Psoas muscle (tissue), 8 donors: Measurements from ENCODE around the gene PCDHGA4. TPM values are rescaled to one million over a fixed set of nuclear protein-coding genes. Genes with fewer than 3 reads are reported as not detected.
"Not testable (repeated sequence)": the region's sequence is repeated elsewhere in the genome, so short reads cannot be mapped to it uniquely, and the experiment has no call there.

ENCODE experiments used
- ATAC-seq, 4 donors: fragments of 200-7000 bp; cut with Tn5 transposase; one replicate each; pipeline ENCODE4 v1.9.1; 2020; ENCODE audit warnings: moderate library complexity in 3 of 4, mild to moderate bottlenecking in 2 of 4
- DNase-seq, 2 donors: peaks; one replicate each; pipeline ENCODE4 v3.0.0-alpha.2; 2020
- H3K27ac ChIP-seq: fragments of 200-600 bp; one replicate; pipeline ENCODE4 v1.8.0; 2022
- H3K27me3 ChIP-seq, 3 donors: fragments of 200-600 bp in 1 of 3; one replicate each; pipeline versions ENCODE4 v1.6.1 to v1.8.0; 2013 to 2022; ENCODE audit warnings: low read length in 2 of 3, mild to moderate bottlenecking in 2 of 3, moderate library complexity in 1 of 3; ENCODE audit not compliant: insufficient read depth in 3 of 3
- H3K36me3 ChIP-seq, 2 donors: fragments of 200-600 bp in 1 of 2; one replicate each; pipeline versions ENCODE4 v1.6.1 to v1.8.0; 2013 to 2022; ENCODE audit warnings: low read depth in 1 of 2, mild to moderate bottlenecking in 1 of 2, moderate library complexity in 1 of 2; ENCODE audit not compliant: insufficient read depth in 1 of 2
- H3K4me1 ChIP-seq: fragments of 200-600 bp; one replicate; pipeline ENCODE4 v1.8.0; 2022
- H3K4me3 ChIP-seq: fragments of 200-600 bp; one replicate; pipeline ENCODE4 v1.8.0; 2022; ENCODE audit warnings: mild to moderate bottlenecking
- H3K9me3 ChIP-seq: fragments of 200-600 bp; one replicate; pipeline ENCODE4 v1.8.0; 2022
- WGBS, 3 donors: extraction: QIAGEN DNeasy Blood & Tissue Kit; methylation state at CpG; one replicate each; pipeline versions ENCODE4 v1.1.6 to v1.1.7; 2013; 5-methylcytosine and 5-hydroxymethylcytosine counted together
- intact Hi-C, 2 donors: fragments of 100-400 bp; cut with DNase I; formaldehyde crosslinking; loops; one replicate each; pipeline versions ENCODE4 v1.11.0 to v1.14.2; 2022
- polyA plus RNA-seq, 3 donors: library from polyadenylated mRNA; stranded (reverse); fragments of 200-250 nt; gene quantifications; one replicate each; pipeline ENCODE4 v1.2.3, GENCODE V29; 2013
- total RNA-seq, 4 donors: library from RNA; stranded (reverse); fragmentation: NEBNext Ultra II Directional in 2 of 4; extraction: Animal tissue kit (Norgen Biotek cat#: 25700) in 2 of 4; gene quantifications; one replicate each; pipeline versions ENCODE4 v1.2.1 to v1.2.4, GENCODE V29; 2021 to 2023
- TF ChIP-seq, protein P1 (sequence below): fragments of 200-600 bp; IDR thresholded peaks from one replicate; pipeline ENCODE4 v1.8.0; 2022; ENCODE audit warnings: antibody characterized with exemption
- donor health status: healthy with polysubstance abuse.
- donor health status: DM: no; HTN: no; CAD: no; lungs with moderate emphysema.
- donor health status: Bipolar disorder and iron deficiency.
- donor health status: healthy.
- donor health status: DM: yes; HTN: yes; CAD: no.
- donor health status: DM: no; HTN: no; CAD: no.
- donor health status: DM: no; HTN: no; CAD: no.
- donor health status: DM: yes; HTN: yes; CAD: no.

PCDHGA4 gene
- total and polyA plus RNA-seq, 7 donors = 0.14 to 2.4 (median 0.84) TPM

DNA sequence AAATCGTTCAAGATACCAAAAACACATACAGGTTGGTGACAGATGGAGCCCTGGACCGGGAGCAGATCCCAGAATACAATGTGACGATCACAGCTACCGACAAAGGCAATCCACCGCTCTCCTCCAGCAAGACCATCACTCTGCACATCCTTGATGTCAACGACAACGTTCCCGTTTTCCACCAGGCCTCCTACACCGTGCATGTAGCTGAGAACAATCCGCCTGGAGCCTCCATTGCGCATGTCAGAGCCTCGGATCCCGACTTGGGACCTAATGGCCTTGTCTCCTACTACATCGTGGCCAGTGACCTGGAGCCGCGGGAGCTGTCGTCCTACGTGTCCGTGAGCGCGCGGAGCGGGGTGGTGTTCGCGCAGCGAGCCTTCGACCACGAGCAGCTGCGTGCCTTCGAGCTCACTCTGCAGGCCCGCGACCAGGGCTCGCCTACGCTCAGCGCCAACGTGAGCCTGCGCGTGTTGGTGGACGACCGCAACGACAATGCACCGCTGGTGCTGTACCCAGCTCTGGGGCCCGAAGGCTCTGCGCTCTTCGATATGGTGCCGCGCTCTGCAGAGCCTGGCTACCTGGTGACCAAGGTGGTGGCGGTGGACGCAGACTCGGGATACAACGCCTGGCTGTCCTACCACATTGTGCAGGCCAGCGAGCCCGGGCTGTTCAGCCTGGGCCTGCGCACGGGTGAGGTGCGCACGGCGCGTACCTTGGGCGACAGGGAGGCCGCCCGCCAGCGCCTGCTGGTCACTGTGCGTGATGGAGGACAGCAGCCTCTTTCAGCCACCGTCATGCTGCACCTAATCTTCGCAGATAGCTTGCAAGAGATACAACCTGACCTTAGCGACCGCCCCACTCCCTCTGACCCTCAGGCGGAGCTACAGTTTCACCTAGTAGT, 17.0 kb downstream of the PCDHGA4 start:
- H3K36me3 ChIP-seq = no peaks in the 10 kb centered on the region
- intact Hi-C loops = no loop called here
- 38 to 42% (median 39%) methylated on average over 69 of the region's 69 CpGs for WGBS, 3 donors
- H3K4me1 ChIP-seq = no peaks in the 10 kb centered on the region
- H3K27me3 ChIP-seq = peaks cover 0 to 52% (median 17%) of the 10 kb centered on the region in 3 donors
- H3K9me3 ChIP-seq = peaks cover 11% of the 10 kb centered on the region
- ATAC-seq (no peak), DNase-seq (no peak)
- no peak overlapping the region for H3K27ac ChIP-seq
- TF ChIP-seq, protein P1, sequence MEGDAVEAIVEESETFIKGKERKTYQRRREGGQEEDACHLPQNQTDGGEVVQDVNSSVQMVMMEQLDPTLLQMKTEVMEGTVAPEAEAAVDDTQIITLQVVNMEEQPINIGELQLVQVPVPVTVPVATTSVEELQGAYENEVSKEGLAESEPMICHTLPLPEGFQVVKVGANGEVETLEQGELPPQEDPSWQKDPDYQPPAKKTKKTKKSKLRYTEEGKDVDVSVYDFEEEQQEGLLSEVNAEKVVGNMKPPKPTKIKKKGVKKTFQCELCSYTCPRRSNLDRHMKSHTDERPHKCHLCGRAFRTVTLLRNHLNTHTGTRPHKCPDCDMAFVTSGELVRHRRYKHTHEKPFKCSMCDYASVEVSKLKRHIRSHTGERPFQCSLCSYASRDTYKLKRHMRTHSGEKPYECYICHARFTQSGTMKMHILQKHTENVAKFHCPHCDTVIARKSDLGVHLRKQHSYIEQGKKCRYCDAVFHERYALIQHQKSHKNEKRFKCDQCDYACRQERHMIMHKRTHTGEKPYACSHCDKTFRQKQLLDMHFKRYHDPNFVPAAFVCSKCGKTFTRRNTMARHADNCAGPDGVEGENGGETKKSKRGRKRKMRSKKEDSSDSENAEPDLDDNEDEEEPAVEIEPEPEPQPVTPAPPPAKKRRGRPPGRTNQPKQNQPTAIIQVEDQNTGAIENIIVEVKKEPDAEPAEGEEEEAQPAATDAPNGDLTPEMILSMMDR = no peak
- H3K4me3 ChIP-seq = no peak overlapping the region

- TF ChIP-seq, protein P1 = peak; percentile 36
- Histone ChIP-seq H3K4me1 (no peaks in the 10 kb centered on the region), H3K4me3 (peak within 1 kb of the TSS; percentile 52), H3K27me3 (peaks cover 0 to 46% (median 17%) of the 10 kb centered on the region in 3 donors), H3K27ac (no peak within 1 kb of the TSS), H3K9me3 (peaks cover 16% of the 10 kb centered on the region), H3K36me3 (no peaks in the 10 kb centered on the region)
- ATAC-seq (peak in 3 of 4 donors; percentile 64 to 72 (median 68)), DNase-seq (no peak)
- 17 to 18% (median 17%) methylated on average over 27 of the region's 27 CpGs for WGBS, 3 donors
- intact Hi-C loops = no loop called here
Observed at GRCh38 chr5:141373673-141374317, 19.0 kb downstream of the PCDHGA4 start, which contains the start of gene PCDHGA6. Gene PCDHGA6, plus strand, starts transcription at chr5:141373891. Its CDS starts 193 bp downstream, at chr5:141374084.

GRCh38 chr5:141374627-141375026, 19.8 kb downstream of the PCDHGA4 start:
- ATAC-seq (no peak), DNase-seq (no peak)
- Histone ChIP-seq H3K36me3 (no peaks in the 10 kb centered on the region), H3K27ac (no peak overlapping the region), H3K9me3 (peaks cover 16% of the 10 kb centered on the region), H3K27me3 (peaks cover 0 to 42% (median 17%) of the 10 kb centered on the region in 3 donors), H3K4me3 (peak overlapping the region; percentile 52), H3K4me1 (no peaks in the 10 kb centered on the region)
- 55 to 68% (median 60%) methylated on average over 14 of the region's 14 CpGs for WGBS, 3 donors
- TF ChIP-seq, protein P1 = no peak
- intact Hi-C loops = no loop called here

DNA sequence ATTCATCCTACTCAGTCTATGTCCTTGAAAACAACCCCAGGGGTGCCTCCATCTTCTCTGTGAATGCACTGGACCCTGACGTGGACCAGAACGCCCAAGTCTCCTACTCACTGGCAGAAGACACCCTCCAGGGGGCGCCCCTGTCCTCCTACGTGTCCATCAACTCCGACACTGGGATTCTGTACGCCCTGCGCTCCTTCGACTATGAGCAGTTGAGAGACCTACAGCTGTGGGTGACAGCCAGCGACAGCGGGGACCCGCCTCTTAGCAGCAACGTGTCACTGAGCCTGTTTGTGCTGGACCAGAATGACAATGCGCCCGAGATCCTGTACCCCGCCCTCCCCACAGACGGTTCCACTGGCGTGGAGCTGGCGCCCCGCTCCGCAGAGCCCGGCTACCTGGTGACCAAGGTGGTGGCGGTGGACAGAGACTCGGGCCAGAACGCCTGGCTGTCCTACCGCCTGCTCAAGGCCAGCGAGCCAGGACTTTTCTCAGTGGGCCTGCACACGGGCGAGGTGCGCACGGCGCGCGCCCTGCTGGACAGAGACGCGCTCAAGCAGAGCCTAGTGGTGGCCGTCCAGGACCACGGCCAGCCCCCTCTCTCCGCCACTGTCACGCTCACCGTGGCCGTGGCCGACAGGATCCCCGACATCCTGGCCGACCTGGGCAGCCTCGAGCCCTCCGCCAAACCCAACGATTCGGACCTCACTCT, 20.8 kb downstream of the PCDHGA4 start:
- H3K4me3 ChIP-seq, H3K27ac ChIP-seq, H3K4me1 ChIP-seq, H3K36me3 ChIP-seq, intact Hi-C loops, DNase-seq, ATAC-seq: not testable (repeated sequence)
- Histone ChIP-seq H3K9me3 (peaks cover 16% of the 10 kb centered on the region), H3K27me3 (peaks cover 0 to 36% (median 14%) of the 10 kb centered on the region in 3 donors)
- 45 to 60% (median 55%) methylated on average over 28 to 42 of the region's 48 CpGs for WGBS, 3 donors
